Measurements from ENCODE around the gene SLC1A7.

- TF ChIP-seq CTCF (IDR thresholded peaks at IDR 0.05) (no peak), POLR2A (IDR thresholded peaks at IDR 0.05) (no peak), POLR2AphosphoS5 (IDR thresholded peaks at IDR 0.05; ENCODE audit: insufficient read depth in 1 of 2, low read depth in 1 of 2) (no peak)
Observed at GRCh38 chr1:53142226-53142853, at the start of gene SLC1A7.
